Coronary artery (tissue), 2 donors: Measurements from ENCODE around the gene NUP210.

Source experiments
- DNase-seq: peaks from one replicate; pipeline ENCODE4 v3.0.0-alpha.2; 2017; ENCODE audit warnings: low spot score
- H3K27ac ChIP-seq, 2 donors: fragments of 200-600 bp; sonication (generic); one replicate each; pipeline ENCODE4 v1.5.1; 2016 to 2019
- H3K4me3 ChIP-seq: fragments of 200-600 bp; sonication (generic); 2 replicates; pipeline ENCODE4 v1.5.1; 2016; ENCODE audit warnings: mild to moderate bottlenecking, moderate library complexity
- CTCF ChIP-seq: fragments of 200-600 bp; sonication (generic); IDR thresholded peaks from one replicate; pipeline ENCODE4 v1.5.1; 2019; ENCODE audit warnings: antibody characterized with exemption

NUP210 gene

GRCh38 chr3:13274125-13274524 is 146.0 kb downstream of the NUP210 start:
- TF ChIP-seq CTCF = no peak
- H3K27ac ChIP-seq = no peak overlapping the region
- no peak overlapping the region for H3K4me3 ChIP-seq
- no peak for DNase-seq

GRCh38 chr3:13273604-13274105 is 146.5 kb downstream of the NUP210 start:
- DNase-seq = no peak
- Histone ChIP-seq H3K27ac (no peak overlapping the region), H3K4me3 (no peak overlapping the region)
- TF ChIP-seq CTCF = no peak

GRCh38 chr3:13272831-13273603 is 147.1 kb downstream of the NUP210 start:
- H3K4me3 ChIP-seq = no peak overlapping the region
- no peak for DNase-seq
- H3K27ac ChIP-seq = no peak overlapping the region
- no peak for TF ChIP-seq CTCF

- no peak for DNase-seq
- Histone ChIP-seq H3K27ac (no peak overlapping the region), H3K4me3 (no peak overlapping the region)
- TF ChIP-seq CTCF = no peak
These were observed 150.3 kb downstream of the NUP210 start for GRCh38 chr3:13269711-13270378.

- Histone ChIP-seq H3K27ac (no peak overlapping the region), H3K4me3 (no peak overlapping the region)
- DNase-seq = no peak
- no peak for TF ChIP-seq CTCF
These were observed 151.1 kb downstream of the NUP210 start for GRCh38 chr3:13268961-13269441.

GRCh38 chr3:13268120-13268519 is 152.0 kb downstream of the NUP210 start:
- Histone ChIP-seq H3K4me3 (no peak overlapping the region), H3K27ac (no peak overlapping the region)
- DNase-seq = no peak
- no peak for TF ChIP-seq CTCF
